GM12873 (cell line): Measurements from ENCODE around the gene EFCAB6.

Experiments
- TF ChIP-seq, protein P1 (sequence below): IDR thresholded peaks from 2 replicates; pipeline ENCODE4 v1.5.1; 2012; ENCODE audit warnings: low read depth, mild to moderate bottlenecking, moderate library complexity, low read length, control low read depth; ENCODE audit not compliant: insufficient read depth; ENCODE audit errors: missing control alignments

EFCAB6 gene

GRCh38 chr22:43541022-43541421 lies 271.1 kb downstream of the EFCAB6 start:
- TF ChIP-seq, protein P1, sequence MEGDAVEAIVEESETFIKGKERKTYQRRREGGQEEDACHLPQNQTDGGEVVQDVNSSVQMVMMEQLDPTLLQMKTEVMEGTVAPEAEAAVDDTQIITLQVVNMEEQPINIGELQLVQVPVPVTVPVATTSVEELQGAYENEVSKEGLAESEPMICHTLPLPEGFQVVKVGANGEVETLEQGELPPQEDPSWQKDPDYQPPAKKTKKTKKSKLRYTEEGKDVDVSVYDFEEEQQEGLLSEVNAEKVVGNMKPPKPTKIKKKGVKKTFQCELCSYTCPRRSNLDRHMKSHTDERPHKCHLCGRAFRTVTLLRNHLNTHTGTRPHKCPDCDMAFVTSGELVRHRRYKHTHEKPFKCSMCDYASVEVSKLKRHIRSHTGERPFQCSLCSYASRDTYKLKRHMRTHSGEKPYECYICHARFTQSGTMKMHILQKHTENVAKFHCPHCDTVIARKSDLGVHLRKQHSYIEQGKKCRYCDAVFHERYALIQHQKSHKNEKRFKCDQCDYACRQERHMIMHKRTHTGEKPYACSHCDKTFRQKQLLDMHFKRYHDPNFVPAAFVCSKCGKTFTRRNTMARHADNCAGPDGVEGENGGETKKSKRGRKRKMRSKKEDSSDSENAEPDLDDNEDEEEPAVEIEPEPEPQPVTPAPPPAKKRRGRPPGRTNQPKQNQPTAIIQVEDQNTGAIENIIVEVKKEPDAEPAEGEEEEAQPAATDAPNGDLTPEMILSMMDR: no peak

DNA sequence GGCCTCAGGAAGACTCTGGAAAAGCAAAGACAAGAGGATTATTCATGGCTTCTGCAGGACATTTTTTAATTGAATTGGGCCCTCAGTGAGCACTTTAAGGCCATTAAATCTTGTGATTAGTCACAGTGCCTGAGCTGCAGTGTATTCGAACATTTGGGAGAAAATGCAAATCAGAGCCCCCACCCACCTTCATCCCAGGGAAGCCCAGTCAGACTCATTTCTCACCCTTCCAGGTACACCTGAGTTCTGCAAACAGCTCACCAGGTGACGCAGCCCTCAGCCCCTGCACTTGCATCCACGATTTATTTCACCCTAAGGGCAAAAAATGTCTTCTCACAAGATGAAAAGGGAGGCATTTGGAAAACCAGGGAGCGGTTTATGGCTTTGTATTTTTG lies 271.6 kb downstream of the EFCAB6 start:
- TF ChIP-seq, protein P1: no peak

GRCh38 chr22:43539572-43540528 lies 272.3 kb downstream of the EFCAB6 start:
- TF ChIP-seq, protein P1: no peak

DNA sequence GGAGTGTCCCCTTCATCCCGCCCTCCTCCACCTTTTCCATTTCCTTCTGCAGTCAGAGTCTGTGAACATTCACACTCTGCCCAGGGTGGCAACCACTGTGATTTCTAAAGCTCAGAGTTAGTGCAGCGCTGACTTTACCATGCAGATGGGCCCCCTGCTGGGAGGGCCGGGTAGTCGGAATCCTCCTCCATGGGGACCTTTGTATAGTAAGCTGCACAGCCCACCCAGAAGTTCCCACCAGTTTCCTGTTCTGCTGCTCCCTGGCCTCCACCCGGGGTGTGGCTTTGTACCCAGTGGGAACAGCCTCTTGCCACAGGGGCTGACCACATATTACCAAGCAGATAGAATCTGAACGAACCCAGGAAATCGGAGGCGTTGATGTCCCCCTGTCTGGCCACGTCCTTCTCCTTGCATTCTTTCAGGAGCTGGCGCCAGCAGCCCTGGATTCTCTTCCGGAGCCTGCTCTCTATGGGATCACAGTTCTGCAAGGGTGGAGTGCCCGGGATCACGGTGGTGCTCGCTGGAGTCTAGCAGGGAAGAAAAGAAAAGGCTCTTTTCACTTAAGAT lies 275.0 kb downstream of the EFCAB6 start:
- TF ChIP-seq, protein P1: peak; percentile 42

- TF ChIP-seq, protein P1: no peak
These were observed 276.4 kb downstream of the EFCAB6 start for GRCh38 chr22:43535741-43536140.

- TF ChIP-seq, protein P1: no peak
These were observed 276.8 kb downstream of the EFCAB6 start for GRCh38 chr22:43535336-43535735.

GRCh38 chr22:43534916-43535315 lies 277.2 kb downstream of the EFCAB6 start:
- TF ChIP-seq, protein P1: no peak
